ENCODE measurements around the gene OSBPL2.

Gene OSBPL2

GRCh38 chr20:62281161-62281933, 43.0 kb downstream of the OSBPL2 start:
- TF ChIP-seq, protein P1, sequence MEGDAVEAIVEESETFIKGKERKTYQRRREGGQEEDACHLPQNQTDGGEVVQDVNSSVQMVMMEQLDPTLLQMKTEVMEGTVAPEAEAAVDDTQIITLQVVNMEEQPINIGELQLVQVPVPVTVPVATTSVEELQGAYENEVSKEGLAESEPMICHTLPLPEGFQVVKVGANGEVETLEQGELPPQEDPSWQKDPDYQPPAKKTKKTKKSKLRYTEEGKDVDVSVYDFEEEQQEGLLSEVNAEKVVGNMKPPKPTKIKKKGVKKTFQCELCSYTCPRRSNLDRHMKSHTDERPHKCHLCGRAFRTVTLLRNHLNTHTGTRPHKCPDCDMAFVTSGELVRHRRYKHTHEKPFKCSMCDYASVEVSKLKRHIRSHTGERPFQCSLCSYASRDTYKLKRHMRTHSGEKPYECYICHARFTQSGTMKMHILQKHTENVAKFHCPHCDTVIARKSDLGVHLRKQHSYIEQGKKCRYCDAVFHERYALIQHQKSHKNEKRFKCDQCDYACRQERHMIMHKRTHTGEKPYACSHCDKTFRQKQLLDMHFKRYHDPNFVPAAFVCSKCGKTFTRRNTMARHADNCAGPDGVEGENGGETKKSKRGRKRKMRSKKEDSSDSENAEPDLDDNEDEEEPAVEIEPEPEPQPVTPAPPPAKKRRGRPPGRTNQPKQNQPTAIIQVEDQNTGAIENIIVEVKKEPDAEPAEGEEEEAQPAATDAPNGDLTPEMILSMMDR (IDR thresholded peaks at IDR 0.05; ENCODE audit: low read depth, low read length, missing control alignments) = no peak
- H3K4me3 ChIP-seq (replicated peaks; ENCODE audit: low read depth, low read length) = no peak overlapping the region
- DNase-seq (ENCODE audit: extremely low read depth, low read depth) = no peak

DNA sequence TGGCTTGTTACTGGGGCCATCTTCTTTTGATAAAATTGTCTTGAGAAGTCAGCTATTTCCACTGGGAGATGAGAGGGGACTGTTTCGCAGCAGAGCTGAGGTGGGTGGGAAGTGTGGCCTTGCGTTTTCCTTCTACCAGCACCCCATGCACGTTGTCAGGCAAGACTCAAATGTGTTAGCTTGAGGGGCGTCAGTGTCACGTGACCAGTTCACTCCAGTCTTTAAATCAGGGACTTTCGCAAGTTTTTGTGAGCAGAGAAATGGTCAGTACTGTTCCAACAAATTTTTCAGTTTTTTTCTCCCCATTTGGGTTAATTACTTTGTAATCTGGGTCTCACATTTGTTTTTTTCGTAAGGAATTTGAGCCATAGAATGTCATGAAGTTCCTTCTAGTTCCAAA, 43.8 kb downstream of the OSBPL2 start:
- no peak for DNase-seq (ENCODE audit: extremely low read depth, low read depth)
- TF ChIP-seq, protein P1 (IDR thresholded peaks at IDR 0.05; ENCODE audit: low read depth, low read length, missing control alignments) = no peak
- no peak overlapping the region for H3K4me3 ChIP-seq (replicated peaks; ENCODE audit: low read depth, low read length)

- no peak for DNase-seq (ENCODE audit: extremely low read depth, low read depth)
- TF ChIP-seq, protein P1 (IDR thresholded peaks at IDR 0.05; ENCODE audit: low read depth, low read length, missing control alignments) = no peak
- no peak overlapping the region for H3K4me3 ChIP-seq (replicated peaks; ENCODE audit: low read depth, low read length)
Measured at GRCh38 chr20:62282877-62283503, 44.7 kb downstream of the OSBPL2 start.

DNA sequence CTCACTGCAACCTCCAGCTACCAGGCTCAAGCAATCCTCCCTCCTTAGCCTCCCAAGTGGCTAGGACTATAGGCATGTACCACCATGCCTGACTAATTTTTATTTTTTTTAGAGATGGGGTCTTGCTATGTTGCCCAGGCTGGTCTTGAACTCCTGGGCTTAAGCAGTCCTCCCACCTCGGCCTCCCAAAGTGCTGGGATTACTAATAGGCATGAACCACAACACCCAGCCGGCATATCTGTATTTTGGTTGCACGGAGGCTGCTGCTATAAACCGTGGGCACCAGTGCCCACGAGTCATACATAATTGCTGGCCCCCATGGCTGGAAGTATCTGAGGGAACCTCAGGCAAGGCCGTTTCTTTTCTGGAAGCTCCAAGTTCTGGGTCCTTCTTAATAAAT, 46.1 kb downstream of the OSBPL2 start:
- TF ChIP-seq, protein P1 (IDR thresholded peaks at IDR 0.05; ENCODE audit: low read depth, low read length, missing control alignments) = no peak
- no peak overlapping the region for H3K4me3 ChIP-seq (replicated peaks; ENCODE audit: low read depth, low read length)
- no peak for DNase-seq (ENCODE audit: extremely low read depth, low read depth)

DNA sequence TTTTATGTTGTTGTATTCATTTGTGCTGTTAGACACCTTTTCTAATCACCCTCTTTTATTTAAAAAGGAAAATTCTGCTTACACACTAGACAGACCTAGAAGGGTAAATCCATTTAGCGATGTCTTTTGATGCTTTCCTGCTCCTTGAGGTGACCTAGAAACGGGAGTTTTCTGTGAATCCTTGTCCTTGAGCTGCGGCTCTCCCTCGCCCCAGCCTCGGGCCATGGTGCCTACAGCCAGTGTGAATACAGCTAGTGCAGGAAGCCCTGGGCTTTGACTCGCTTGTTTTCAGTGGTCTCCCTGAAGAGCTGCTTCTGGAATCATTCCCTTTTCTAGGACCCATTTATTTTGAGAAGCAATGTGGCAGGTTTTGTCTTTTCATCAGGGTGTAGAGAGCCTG, 46.8 kb downstream of the OSBPL2 start:
- H3K4me3 ChIP-seq (replicated peaks; ENCODE audit: low read depth, low read length) = no peak overlapping the region
- TF ChIP-seq, protein P1 (IDR thresholded peaks at IDR 0.05; ENCODE audit: low read depth, low read length, missing control alignments) = no peak
- DNase-seq (ENCODE audit: extremely low read depth, low read depth) = no peak

DNA sequence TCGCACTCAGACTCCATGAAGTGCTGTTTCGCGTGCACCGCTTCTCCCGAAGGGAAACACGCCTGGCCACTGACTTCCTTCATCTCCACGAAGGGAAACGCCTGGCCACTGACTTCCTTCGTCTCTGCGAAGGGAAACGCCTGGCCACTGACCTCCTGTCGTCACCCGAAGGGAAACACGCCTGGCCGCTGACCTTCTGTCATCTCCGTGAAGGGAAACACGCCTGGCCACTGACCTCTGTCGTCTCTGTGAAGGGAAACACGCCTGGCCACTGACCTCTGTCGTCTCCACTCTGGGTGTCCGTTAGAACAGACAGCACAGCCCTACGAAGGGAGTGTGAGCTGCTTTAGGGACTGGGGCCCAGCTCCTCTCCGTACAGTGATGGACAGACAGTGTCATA, 47.4 kb downstream of the OSBPL2 start:
- DNase-seq (ENCODE audit: extremely low read depth, low read depth) = no peak
- no peak overlapping the region for H3K4me3 ChIP-seq (replicated peaks; ENCODE audit: low read depth, low read length)
- TF ChIP-seq, protein P1 (IDR thresholded peaks at IDR 0.05; ENCODE audit: low read depth, low read length, missing control alignments) = no peak

Data from HFF-Myc (cell line).